ENCODE results near the gene UBE2K.

DNA sequence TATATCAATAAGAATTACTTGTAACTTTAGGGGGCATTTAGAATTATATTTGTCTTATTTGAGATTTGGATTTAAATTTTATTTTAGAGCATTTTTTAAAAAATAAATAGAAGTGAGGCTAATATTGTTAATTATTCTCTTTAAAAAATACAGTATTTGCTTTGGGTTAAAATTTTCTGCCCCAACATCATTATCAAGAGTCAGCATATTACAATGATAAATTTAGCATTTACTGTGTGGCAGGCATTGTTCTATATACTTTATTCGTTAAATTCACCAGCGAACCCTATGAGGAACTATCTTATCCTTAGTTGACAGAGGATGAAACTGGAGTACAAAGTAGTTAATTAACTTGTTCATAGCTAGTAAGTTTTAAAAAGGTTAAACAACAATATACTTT lies 34.0 kb downstream of the UBE2K start:
- TF ChIP-seq, protein P1, sequence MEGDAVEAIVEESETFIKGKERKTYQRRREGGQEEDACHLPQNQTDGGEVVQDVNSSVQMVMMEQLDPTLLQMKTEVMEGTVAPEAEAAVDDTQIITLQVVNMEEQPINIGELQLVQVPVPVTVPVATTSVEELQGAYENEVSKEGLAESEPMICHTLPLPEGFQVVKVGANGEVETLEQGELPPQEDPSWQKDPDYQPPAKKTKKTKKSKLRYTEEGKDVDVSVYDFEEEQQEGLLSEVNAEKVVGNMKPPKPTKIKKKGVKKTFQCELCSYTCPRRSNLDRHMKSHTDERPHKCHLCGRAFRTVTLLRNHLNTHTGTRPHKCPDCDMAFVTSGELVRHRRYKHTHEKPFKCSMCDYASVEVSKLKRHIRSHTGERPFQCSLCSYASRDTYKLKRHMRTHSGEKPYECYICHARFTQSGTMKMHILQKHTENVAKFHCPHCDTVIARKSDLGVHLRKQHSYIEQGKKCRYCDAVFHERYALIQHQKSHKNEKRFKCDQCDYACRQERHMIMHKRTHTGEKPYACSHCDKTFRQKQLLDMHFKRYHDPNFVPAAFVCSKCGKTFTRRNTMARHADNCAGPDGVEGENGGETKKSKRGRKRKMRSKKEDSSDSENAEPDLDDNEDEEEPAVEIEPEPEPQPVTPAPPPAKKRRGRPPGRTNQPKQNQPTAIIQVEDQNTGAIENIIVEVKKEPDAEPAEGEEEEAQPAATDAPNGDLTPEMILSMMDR (IDR thresholded peaks at IDR 0.05 in 4 of 5, conservative IDR thresholded peaks at IDR 0.05 in 1 of 5): no peak
- no peak for TF ChIP-seq POLR2A (IDR thresholded peaks at IDR 0.05)
